Measurements from ENCODE around the gene TOR1AIP1.

DNA sequence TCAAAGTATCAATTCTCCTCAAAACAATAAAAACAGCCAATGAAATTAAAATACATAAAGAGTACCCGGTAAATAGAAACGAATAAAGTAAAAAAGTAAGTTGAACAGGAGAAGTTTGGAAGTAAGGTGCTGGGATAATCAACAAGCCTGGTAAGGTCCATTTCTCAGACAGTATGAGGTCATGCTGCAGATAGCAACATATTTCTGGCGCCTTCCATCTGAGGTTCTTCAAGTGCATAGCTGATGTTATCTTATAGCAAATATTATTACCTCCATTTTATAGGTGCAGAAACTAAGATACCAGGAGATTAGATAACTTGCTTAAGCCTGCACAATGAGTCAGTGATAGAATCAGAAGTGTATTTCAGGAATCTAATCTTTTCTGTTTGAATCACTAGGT lies 48.8 kb downstream of the TOR1AIP1 start:
- TF ChIP-seq, protein P1, sequence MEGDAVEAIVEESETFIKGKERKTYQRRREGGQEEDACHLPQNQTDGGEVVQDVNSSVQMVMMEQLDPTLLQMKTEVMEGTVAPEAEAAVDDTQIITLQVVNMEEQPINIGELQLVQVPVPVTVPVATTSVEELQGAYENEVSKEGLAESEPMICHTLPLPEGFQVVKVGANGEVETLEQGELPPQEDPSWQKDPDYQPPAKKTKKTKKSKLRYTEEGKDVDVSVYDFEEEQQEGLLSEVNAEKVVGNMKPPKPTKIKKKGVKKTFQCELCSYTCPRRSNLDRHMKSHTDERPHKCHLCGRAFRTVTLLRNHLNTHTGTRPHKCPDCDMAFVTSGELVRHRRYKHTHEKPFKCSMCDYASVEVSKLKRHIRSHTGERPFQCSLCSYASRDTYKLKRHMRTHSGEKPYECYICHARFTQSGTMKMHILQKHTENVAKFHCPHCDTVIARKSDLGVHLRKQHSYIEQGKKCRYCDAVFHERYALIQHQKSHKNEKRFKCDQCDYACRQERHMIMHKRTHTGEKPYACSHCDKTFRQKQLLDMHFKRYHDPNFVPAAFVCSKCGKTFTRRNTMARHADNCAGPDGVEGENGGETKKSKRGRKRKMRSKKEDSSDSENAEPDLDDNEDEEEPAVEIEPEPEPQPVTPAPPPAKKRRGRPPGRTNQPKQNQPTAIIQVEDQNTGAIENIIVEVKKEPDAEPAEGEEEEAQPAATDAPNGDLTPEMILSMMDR (IDR thresholded peaks at IDR 0.05) = no peak
- no peak for TF ChIP-seq ZFX (IDR thresholded peaks at IDR 0.05; ENCODE audit: borderline replicate concordance)

Data from 22Rv1 (cell line).